Type B pancreatic cell (in vitro differentiated cells): Measurements from ENCODE around the gene RTL5. TPM values are rescaled to one million over a fixed set of nuclear protein-coding genes. Genes with fewer than 3 reads are reported as not detected.

Experiments
- DNase-seq: peaks from one replicate; pipeline ENCODE4 v3.0.0; 2021; ENCODE audit warnings: mixed read lengths; ENCODE audit not compliant: unreplicated experiment; ENCODE audit errors: extremely low spot score
- H3K27ac Mint-ChIP-seq: 2 replicates; pipeline ENCODE4 v1.8.0; 2021; ENCODE audit warnings: mild to moderate bottlenecking, mixed read lengths
- H3K27me3 Mint-ChIP-seq: 2 replicates; pipeline ENCODE4 v1.8.0; 2021; ENCODE audit warnings: mixed read lengths
- H3K36me3 Mint-ChIP-seq: 2 replicates; pipeline ENCODE4 v1.8.0; 2021; ENCODE audit warnings: mixed read lengths
- H3K4me1 Mint-ChIP-seq: one replicate; pipeline ENCODE4 v1.8.0; 2021; ENCODE audit warnings: mixed read lengths; ENCODE audit not compliant: unreplicated experiment
- H3K4me3 Mint-ChIP-seq: 2 replicates; pipeline ENCODE4 v1.8.0; 2021; ENCODE audit warnings: mild to moderate bottlenecking, mixed read lengths
- H3K9me3 Mint-ChIP-seq: 2 replicates; pipeline ENCODE4 v1.8.0; 2021; ENCODE audit warnings: mixed read lengths
- total RNA-seq: library from RNA; stranded (reverse); gene quantifications from 2 replicates; pipeline ENCODE4 v1.2.1, GENCODE V29; 2021; ENCODE audit warnings: low replicate concordance
- TF ChIP-seq, protein P1 (sequence below): fragments of 200-600 bp; sonication (generic); conservative IDR thresholded peaks from 2 replicates; pipeline ENCODE4 v1.5.0; 2021; ENCODE audit warnings: antibody characterized with exemption, mild to moderate bottlenecking

The RTL5 gene
- total RNA-seq, 1 donor from 2014 or later, result 21.9 TPM

DNA sequence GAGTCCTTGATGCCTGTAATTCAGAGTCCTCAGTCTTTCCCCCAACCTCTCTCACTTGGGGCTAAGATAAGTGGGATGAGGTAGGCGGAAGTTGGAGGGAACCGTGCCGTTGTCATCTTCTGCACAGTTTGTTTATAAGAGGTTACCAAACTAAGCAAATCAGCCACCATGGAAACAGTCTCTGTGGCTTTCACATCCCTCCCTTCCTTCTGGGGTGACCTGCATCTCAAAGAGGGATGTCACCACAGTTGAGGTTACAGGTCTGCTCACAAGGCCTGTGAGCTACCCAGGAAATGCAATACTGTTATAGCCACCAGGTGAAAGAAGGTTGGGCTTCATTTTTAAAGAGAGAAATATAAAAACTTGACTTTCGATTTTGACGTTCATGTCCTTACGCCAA, 26.3 kb downstream of the RTL5 start:
- TF ChIP-seq, protein P1, sequence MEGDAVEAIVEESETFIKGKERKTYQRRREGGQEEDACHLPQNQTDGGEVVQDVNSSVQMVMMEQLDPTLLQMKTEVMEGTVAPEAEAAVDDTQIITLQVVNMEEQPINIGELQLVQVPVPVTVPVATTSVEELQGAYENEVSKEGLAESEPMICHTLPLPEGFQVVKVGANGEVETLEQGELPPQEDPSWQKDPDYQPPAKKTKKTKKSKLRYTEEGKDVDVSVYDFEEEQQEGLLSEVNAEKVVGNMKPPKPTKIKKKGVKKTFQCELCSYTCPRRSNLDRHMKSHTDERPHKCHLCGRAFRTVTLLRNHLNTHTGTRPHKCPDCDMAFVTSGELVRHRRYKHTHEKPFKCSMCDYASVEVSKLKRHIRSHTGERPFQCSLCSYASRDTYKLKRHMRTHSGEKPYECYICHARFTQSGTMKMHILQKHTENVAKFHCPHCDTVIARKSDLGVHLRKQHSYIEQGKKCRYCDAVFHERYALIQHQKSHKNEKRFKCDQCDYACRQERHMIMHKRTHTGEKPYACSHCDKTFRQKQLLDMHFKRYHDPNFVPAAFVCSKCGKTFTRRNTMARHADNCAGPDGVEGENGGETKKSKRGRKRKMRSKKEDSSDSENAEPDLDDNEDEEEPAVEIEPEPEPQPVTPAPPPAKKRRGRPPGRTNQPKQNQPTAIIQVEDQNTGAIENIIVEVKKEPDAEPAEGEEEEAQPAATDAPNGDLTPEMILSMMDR, result no peak
- no peak for DNase-seq
- peaks cover 5% of the 10 kb centered on the region for H3K27me3 Mint-ChIP-seq
- no peak overlapping the region for H3K4me3 Mint-ChIP-seq
- H3K9me3 Mint-ChIP-seq, result peaks cover 9% of the 10 kb centered on the region
- H3K27ac Mint-ChIP-seq, result no peak overlapping the region
- peaks cover 6% of the 10 kb centered on the region for H3K36me3 Mint-ChIP-seq
- H3K4me1 Mint-ChIP-seq, result peaks cover 3% of the 10 kb centered on the region

- H3K4me3 Mint-ChIP-seq, result no peak overlapping the region
- peaks cover 5% of the 10 kb centered on the region for H3K27me3 Mint-ChIP-seq
- DNase-seq, result no peak
- H3K9me3 Mint-ChIP-seq, result peaks cover 11% of the 10 kb centered on the region
- H3K4me1 Mint-ChIP-seq, result no peaks in the 10 kb centered on the region
- TF ChIP-seq, protein P1, result no peak
- no peak overlapping the region for H3K27ac Mint-ChIP-seq
- H3K36me3 Mint-ChIP-seq, result peaks cover 6% of the 10 kb centered on the region
These were observed 29.0 kb downstream of the RTL5 start for GRCh38 chrX:72102760-72103159.

GRCh38 chrX:72102126-72102525, 29.6 kb downstream of the RTL5 start:
- DNase-seq, result no peak
- Mint-ChIP-seq H3K9me3 (peaks cover 5% of the 10 kb centered on the region), H3K4me3 (no peak overlapping the region), H3K27me3 (no peaks in the 10 kb centered on the region), H3K4me1 (no peaks in the 10 kb centered on the region), H3K27ac (no peak overlapping the region), H3K36me3 (no peaks in the 10 kb centered on the region)
- TF ChIP-seq, protein P1, result no peak

DNA sequence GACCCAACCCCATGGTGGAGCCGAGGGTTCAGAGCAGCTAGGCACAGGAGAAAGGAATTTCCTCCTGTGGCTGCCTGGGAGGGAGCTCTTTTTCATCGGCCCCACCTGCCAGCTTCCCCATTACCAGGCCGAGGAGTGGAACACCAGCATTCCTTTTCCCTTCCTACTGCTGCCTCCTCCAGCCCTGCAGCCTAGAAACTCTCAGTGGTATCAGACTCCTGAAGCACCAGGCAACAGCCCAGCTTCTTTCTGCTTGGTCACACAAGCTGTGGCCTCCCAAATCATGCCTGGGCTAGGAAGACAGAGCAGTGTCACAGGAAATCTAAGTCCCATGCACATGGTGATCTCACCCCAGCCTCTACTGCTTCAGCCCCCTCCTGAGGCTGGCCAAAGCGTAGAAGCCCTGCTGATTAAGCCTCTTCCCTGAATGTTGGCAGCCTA, 30.1 kb downstream of the RTL5 start:
- no peak overlapping the region for H3K27ac Mint-ChIP-seq
- TF ChIP-seq, protein P1, result no peak
- DNase-seq, result no peak

GRCh38 chrX:72100824-72101351, 30.8 kb downstream of the RTL5 start:
- no peak for DNase-seq
- Mint-ChIP-seq H3K36me3 (no peaks in the 10 kb centered on the region), H3K27ac (no peak overlapping the region), H3K4me1 (no peaks in the 10 kb centered on the region), H3K9me3 (peaks cover 5% of the 10 kb centered on the region), H3K27me3 (no peaks in the 10 kb centered on the region), H3K4me3 (no peak overlapping the region)
- TF ChIP-seq, protein P1, result no peak

More for the DNA sequence above, 30.1 kb downstream of the RTL5 start:
- Mint-ChIP-seq H3K4me3 (no peak overlapping the region), H3K4me1 (no peaks in the 10 kb centered on the region), H3K27me3 (no peaks in the 10 kb centered on the region), H3K9me3 (peaks cover 5% of the 10 kb centered on the region), H3K36me3 (no peaks in the 10 kb centered on the region)
